Aorta (tissue), 5 donors: Measurements from ENCODE around the gene HBM. TPM values are rescaled to one million over a fixed set of nuclear protein-coding genes. Genes with fewer than 3 reads are reported as not detected.
A peak's percentile ranks its signal among the peaks of the same experiment; 100 is the strongest.

Experiments used
- ATAC-seq: fragments of 200-7000 bp; cut with Tn5 transposase; one replicate; pipeline ENCODE4 v1.9.1; 2022; ENCODE audit warnings: moderate library complexity; ENCODE audit not compliant: low FRiP score
- DNase-seq, 2 donors: peaks; one replicate each; pipeline ENCODE4 v3.0.0-alpha.2; 2020
- H3K27ac ChIP-seq, 2 donors: one replicate each; pipeline ENCODE4 v1.5.1; 2013; ENCODE audit warnings: low read length in 2 of 2, mild to moderate bottlenecking in 2 of 2, moderate library complexity in 2 of 2, control low read depth in 1 of 2, inconsistent platforms in 1 of 2, low read depth in 1 of 2
- H3K27me3 ChIP-seq, 2 donors: one replicate each; pipeline ENCODE4 v1.6.1; 2013; ENCODE audit warnings: control low read depth in 1 of 2, low read length in 1 of 2, mild to moderate bottlenecking in 1 of 2, moderate library complexity in 1 of 2; ENCODE audit not compliant: insufficient read depth in 2 of 2, control insufficient read depth in 1 of 2
- H3K36me3 ChIP-seq, 2 donors: one replicate each; pipeline ENCODE4 v1.6.1; 2013; ENCODE audit warnings: control low read depth in 1 of 2, low read length in 1 of 2, mild to moderate bottlenecking in 1 of 2; ENCODE audit not compliant: insufficient read depth in 2 of 2, control insufficient read depth in 1 of 2
- H3K4me1 ChIP-seq, 2 donors: one replicate each; pipeline ENCODE4 v1.6.1; 2013; ENCODE audit warnings: low read length in 2 of 2, control low read depth in 1 of 2, mild to moderate bottlenecking in 1 of 2, moderate library complexity in 1 of 2; ENCODE audit not compliant: insufficient read depth in 2 of 2, control insufficient read depth in 1 of 2
- H3K4me3 ChIP-seq, 2 donors: one replicate each; pipeline ENCODE4 v1.5.1; 2013; ENCODE audit warnings: low read length in 2 of 2, control low read depth in 1 of 2, mild to moderate bottlenecking in 1 of 2
- H3K9me3 ChIP-seq: one replicate; pipeline ENCODE4 v1.6.1; 2013; ENCODE audit warnings: mild to moderate bottlenecking, low read length; ENCODE audit not compliant: control insufficient read depth
- WGBS, 2 donors: extraction: QIAGEN DNeasy Blood & Tissue Kit; methylation state at CpG; one replicate each; pipeline ENCODE4 v1.1.7; 2013; 5-methylcytosine and 5-hydroxymethylcytosine counted together
- intact Hi-C, 2 donors: fragments of 100-400 bp; cut with DNase I; formaldehyde crosslinking; loops; one replicate each; pipeline versions ENCODE4 v1.14.2 to v1.15.0; 2022
- long read RNA-seq, 2 donors: library from polyadenylated mRNA; unstranded; transcript quantifications; one replicate each; pipeline ENCODE4 v2.0.0, GENCODE V29; 2020 to 2021
- polyA plus RNA-seq, 2 donors: library from polyadenylated mRNA; stranded (reverse); fragments of 200-250 nt; gene quantifications; one replicate each; pipeline ENCODE4 v1.2.3, GENCODE V29; 2013
- total RNA-seq, 2 donors: library from RNA; stranded (reverse); fragmentation: NEBNext Ultra II Directional; extraction: Animal tissue kit (Norgen Biotek cat#: 25700); gene quantifications; one replicate each; pipeline ENCODE4 v1.2.1, GENCODE V29; 2021
- donor health status: healthy with polysubstance abuse.
- donor health status: Bipolar disorder and iron deficiency.
- donor health status: DM: no; HTN: no; CAD: no.
- donor health status: DM: no; HTN: no; CAD: no.
- donor health status: DM: yes; HTN: yes; CAD: no.

The HBM gene
- total RNA-seq (1 to 10 TPM in 1 of 2 donors, not detected in 1; 3.1 TPM), polyA plus RNA-seq (not detected)
- long read RNA-seq, donor 1: 0 reads
- long read RNA-seq, donor 2: 0 reads

- Histone ChIP-seq H3K27ac (no peak within 1 kb of the TSS), H3K27me3 (no peaks in the 10 kb centered on the region), H3K36me3 (no peaks in the 10 kb centered on the region), H3K4me1 (no peaks in the 10 kb centered on the region), H3K4me3 (no peak within 1 kb of the TSS), H3K9me3 (no peaks in the 10 kb centered on the region)
- no peak for DNase-seq
- 1% methylated on average over 74 to 75 of the region's 75 CpGs for WGBS, 2 donors
- intact Hi-C loops: no loop called here
- no peak for ATAC-seq
These were observed at the start of gene HBM for GRCh38 chr16:165539-166374. HBM (plus strand) TSS chr16:165978; CDS start chr16:165998, 20 bp downstream.

- intact Hi-C loops: no loop called here
- H3K27me3 ChIP-seq: no peaks in the 10 kb centered on the region
- no peak overlapping the region for H3K27ac ChIP-seq
- H3K4me1 ChIP-seq: no peaks in the 10 kb centered on the region
- WGBS, 2 donors: 84 to 86% methylated on average over 7 of the region's 7 CpGs
- ATAC-seq (no peak), DNase-seq (peak; percentile 17 to 33)
- no peaks in the 10 kb centered on the region for H3K9me3 ChIP-seq
- H3K36me3 ChIP-seq: peaks cover 0 to 8% of the 10 kb centered on the region in 2 donors
- no peak overlapping the region for H3K4me3 ChIP-seq
These were observed 49.8 kb upstream of the HBM start for GRCh38 chr16:116015-116414.

- 63 to 65% methylated on average over 19 of the region's 19 CpGs for WGBS, 2 donors
- intact Hi-C loops: no loop called here
- ATAC-seq: peak; percentile 39
- DNase-seq: peak; percentile 55 to 82
- Histone ChIP-seq H3K4me3 (no peak overlapping the region), H3K4me1 (no peaks in the 10 kb centered on the region), H3K36me3 (no peaks in the 10 kb centered on the region), H3K27me3 (no peaks in the 10 kb centered on the region), H3K27ac (no peak overlapping the region), H3K9me3 (no peaks in the 10 kb centered on the region)
These were observed 48.1 kb upstream of the HBM start for GRCh38 chr16:117379-118365.

- H3K27ac ChIP-seq: no peak overlapping the region
- ATAC-seq: no peak
- H3K36me3 ChIP-seq: no peaks in the 10 kb centered on the region
- WGBS, 2 donors: 89 to 90% methylated on average over 2 of the region's 2 CpGs
- DNase-seq: peak; percentile 28 to 54
- intact Hi-C loops: no loop called here
- H3K9me3 ChIP-seq: no peaks in the 10 kb centered on the region
- no peaks in the 10 kb centered on the region for H3K4me1 ChIP-seq
- no peak overlapping the region for H3K4me3 ChIP-seq
- no peaks in the 10 kb centered on the region for H3K27me3 ChIP-seq
These were observed 46.9 kb upstream of the HBM start for GRCh38 chr16:118857-119256.

- no peak overlapping the region for H3K4me3 ChIP-seq
- DNase-seq (peak in 1 of 2 donors; percentile 25), ATAC-seq (no peak)
- H3K27ac ChIP-seq: no peak overlapping the region
- H3K9me3 ChIP-seq: no peaks in the 10 kb centered on the region
- no peaks in the 10 kb centered on the region for H3K4me1 ChIP-seq
- H3K36me3 ChIP-seq: no peaks in the 10 kb centered on the region
- intact Hi-C loops: no loop called here
- 95 to 97% methylated on average over 5 of the region's 5 CpGs for WGBS, 2 donors
- H3K27me3 ChIP-seq: no peaks in the 10 kb centered on the region
These were observed 46.5 kb upstream of the HBM start for GRCh38 chr16:119295-119694.

- no peak for ATAC-seq
- no peaks in the 10 kb centered on the region for H3K27me3 ChIP-seq
- H3K9me3 ChIP-seq: no peaks in the 10 kb centered on the region
- WGBS, 2 donors: 92 to 94% methylated on average over 3 of the region's 3 CpGs
- no peak overlapping the region for H3K4me3 ChIP-seq
- intact Hi-C loops: no loop called here
- H3K4me1 ChIP-seq: no peaks in the 10 kb centered on the region
- DNase-seq: peak in 1 of 2 donors; percentile 41
- no peak overlapping the region for H3K27ac ChIP-seq
- H3K36me3 ChIP-seq: no peaks in the 10 kb centered on the region
These were observed 45.8 kb upstream of the HBM start for GRCh38 chr16:119835-120491.

GRCh38 chr16:120756-121155 is 45.0 kb upstream of the HBM start:
- Histone ChIP-seq H3K27ac (no peak overlapping the region), H3K9me3 (no peaks in the 10 kb centered on the region), H3K4me1 (no peaks in the 10 kb centered on the region), H3K4me3 (no peak overlapping the region), H3K27me3 (no peaks in the 10 kb centered on the region), H3K36me3 (no peaks in the 10 kb centered on the region)
- 55 to 59% methylated on average over 2 of the region's 2 CpGs for WGBS, 2 donors
- intact Hi-C loops: no loop called here
- ATAC-seq (no peak), DNase-seq (peak in 1 of 2 donors; percentile 26)

- no peak for DNase-seq
- Histone ChIP-seq H3K4me1 (no peaks in the 10 kb centered on the region), H3K27ac (no peak overlapping the region), H3K27me3 (no peaks in the 10 kb centered on the region), H3K9me3 (no peaks in the 10 kb centered on the region), H3K4me3 (no peak overlapping the region), H3K36me3 (no peaks in the 10 kb centered on the region)
- no peak for ATAC-seq
- intact Hi-C loops: no loop called here
- WGBS, 2 donors: 90 to 93% methylated on average over 1 of the region's 1 CpG
These were observed 43.4 kb upstream of the HBM start for GRCh38 chr16:122361-122760.
